Measurements from ENCODE around the gene PXMP4. TPM values are rescaled to one million over a fixed set of nuclear protein-coding genes. Genes with fewer than 3 reads are reported as not detected.
"Not testable (repeated sequence)": the region's sequence is repeated elsewhere in the genome, so short reads cannot be mapped to it uniquely, and the experiment has no call there.

The PXMP4 gene
- total and polyA plus RNA-seq, 7 donors, result 4.5 to 8.2 (median 6.6) TPM

GRCh38 chr20:33765592-33765991 lies 45.5 kb upstream of the PXMP4 start:
- no peak overlapping the region for H3K27ac ChIP-seq
- no peaks in the 10 kb centered on the region for H3K27me3 ChIP-seq
- H3K4me3 ChIP-seq, result no peak overlapping the region
- peaks cover 0 to 30% (median 2%) of the 10 kb centered on the region in 4 donors for H3K36me3 ChIP-seq
- intact Hi-C loops (cut with DNase I), result no loop called here
- TF ChIP-seq POLR2A (IDR thresholded peaks at IDR 0.05) (no peak), POLR2AphosphoS5 (IDR thresholded peaks at IDR 0.05) (no peak), CTCF (IDR thresholded peaks at IDR 0.05) (no peak), EP300 (IDR thresholded peaks at IDR 0.05) (no peak)
- 98 to 99% methylated on average over 5 of the region's 5 CpGs for WGBS, 2 donors
- no peaks in the 10 kb centered on the region for H3K4me1 ChIP-seq
- no peak for DNase-seq
- no peaks in the 10 kb centered on the region for H3K9me3 ChIP-seq

GRCh38 chr20:33765099-33765498 lies 45.0 kb upstream of the PXMP4 start:
- intact Hi-C loops (cut with DNase I), result no loop called here
- Histone ChIP-seq H3K4me1 (no peaks in the 10 kb centered on the region), H3K4me3 (no peak overlapping the region), H3K9me3 (no peaks in the 10 kb centered on the region), H3K27ac (no peak overlapping the region), H3K36me3 (peaks cover 0 to 26% (median 0%) of the 10 kb centered on the region in 4 donors), H3K27me3 (no peaks in the 10 kb centered on the region)
- TF ChIP-seq POLR2AphosphoS5 (IDR thresholded peaks at IDR 0.05), result no peak
- TF ChIP-seq POLR2A (IDR thresholded peaks at IDR 0.05), result no peak
- no peak for TF ChIP-seq EP300 (IDR thresholded peaks at IDR 0.05)
- no peak for TF ChIP-seq CTCF (IDR thresholded peaks at IDR 0.05)
- 75 to 88% methylated on average over 2 of the region's 2 CpGs for WGBS, 2 donors
- DNase-seq, result no peak

- intact Hi-C loops (cut with DNase I), result no loop called here
- TF ChIP-seq POLR2AphosphoS5 (IDR thresholded peaks at IDR 0.05), result no peak
- no peak for TF ChIP-seq POLR2A (IDR thresholded peaks at IDR 0.05)
- no peak for TF ChIP-seq CTCF (IDR thresholded peaks at IDR 0.05)
- TF ChIP-seq EP300 (IDR thresholded peaks at IDR 0.05), result no peak
- Histone ChIP-seq H3K4me3 (no peak overlapping the region), H3K27me3 (no peaks in the 10 kb centered on the region), H3K27ac (no peak overlapping the region), H3K36me3 (peaks cover 0 to 34% (median 11%) of the 10 kb centered on the region in 4 donors), H3K4me1 (no peaks in the 10 kb centered on the region), H3K9me3 (peaks cover 0 to 6% (median 2%) of the 10 kb centered on the region in 4 donors)
- no peak for DNase-seq
- 94 to 95% methylated on average over 13 of the region's 13 CpGs for WGBS, 2 donors
Observed at GRCh38 chr20:33761698-33762250, 41.7 kb upstream of the PXMP4 start.

DNA sequence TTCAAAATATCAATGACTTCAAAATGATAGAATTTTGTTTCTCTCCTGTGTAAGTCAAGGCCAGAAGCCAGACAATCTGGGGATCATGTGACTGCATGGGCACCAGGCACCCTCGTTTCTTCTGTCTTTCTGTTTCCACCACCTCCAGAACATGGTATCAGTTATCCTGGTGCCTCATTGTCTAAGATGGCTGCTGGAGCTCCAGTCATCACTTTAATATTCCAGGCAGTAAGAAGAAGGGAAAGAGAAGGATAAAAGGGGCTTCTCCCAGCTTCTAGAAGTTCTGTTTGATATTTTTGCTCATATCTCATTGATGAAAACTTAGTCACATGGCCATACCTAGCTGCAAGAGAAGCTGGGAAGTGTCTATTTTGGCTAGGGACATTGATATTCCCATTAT lies 37.3 kb upstream of the PXMP4 start:
- no peak overlapping the region for H3K27ac ChIP-seq
- H3K36me3 ChIP-seq, result peaks cover 3 to 52% (median 26%) of the 10 kb centered on the region in 4 donors
- no peaks in the 10 kb centered on the region for H3K27me3 ChIP-seq
- WGBS, 2 donors, result 88 to 93% methylated on average over 1 of the region's 1 CpG
- no peak for TF ChIP-seq CTCF (IDR thresholded peaks at IDR 0.05)
- TF ChIP-seq POLR2A (IDR thresholded peaks at IDR 0.05), result no peak
- no peak for TF ChIP-seq POLR2AphosphoS5 (IDR thresholded peaks at IDR 0.05)
- no peak for TF ChIP-seq EP300 (IDR thresholded peaks at IDR 0.05)
- H3K4me3 ChIP-seq, result no peak overlapping the region
- DNase-seq, result no peak
- H3K4me1 ChIP-seq, result no peaks in the 10 kb centered on the region
- intact Hi-C loops (cut with DNase I), result no loop called here
- H3K9me3 ChIP-seq, result peaks cover 0 to 6% (median 2%) of the 10 kb centered on the region in 4 donors

GRCh38 chr20:33757046-33757445 lies 36.9 kb upstream of the PXMP4 start:
- H3K27ac ChIP-seq, result no peak overlapping the region
- intact Hi-C loops (cut with DNase I), result no loop called here
- no peak for DNase-seq
- H3K27me3 ChIP-seq, result no peaks in the 10 kb centered on the region
- peaks cover 0 to 6% (median 2%) of the 10 kb centered on the region in 4 donors for H3K9me3 ChIP-seq
- TF ChIP-seq EP300 (IDR thresholded peaks at IDR 0.05), result no peak
- no peak for TF ChIP-seq POLR2AphosphoS5 (IDR thresholded peaks at IDR 0.05)
- TF ChIP-seq POLR2A (IDR thresholded peaks at IDR 0.05), result no peak
- no peak for TF ChIP-seq CTCF (IDR thresholded peaks at IDR 0.05)
- no peak overlapping the region for H3K4me3 ChIP-seq
- H3K4me1 ChIP-seq, result no peaks in the 10 kb centered on the region
- WGBS, 2 donors, result 98 to 99% methylated on average over 10 of the region's 10 CpGs
- H3K36me3 ChIP-seq, result peaks cover 3 to 49% (median 26%) of the 10 kb centered on the region in 4 donors

DNA sequence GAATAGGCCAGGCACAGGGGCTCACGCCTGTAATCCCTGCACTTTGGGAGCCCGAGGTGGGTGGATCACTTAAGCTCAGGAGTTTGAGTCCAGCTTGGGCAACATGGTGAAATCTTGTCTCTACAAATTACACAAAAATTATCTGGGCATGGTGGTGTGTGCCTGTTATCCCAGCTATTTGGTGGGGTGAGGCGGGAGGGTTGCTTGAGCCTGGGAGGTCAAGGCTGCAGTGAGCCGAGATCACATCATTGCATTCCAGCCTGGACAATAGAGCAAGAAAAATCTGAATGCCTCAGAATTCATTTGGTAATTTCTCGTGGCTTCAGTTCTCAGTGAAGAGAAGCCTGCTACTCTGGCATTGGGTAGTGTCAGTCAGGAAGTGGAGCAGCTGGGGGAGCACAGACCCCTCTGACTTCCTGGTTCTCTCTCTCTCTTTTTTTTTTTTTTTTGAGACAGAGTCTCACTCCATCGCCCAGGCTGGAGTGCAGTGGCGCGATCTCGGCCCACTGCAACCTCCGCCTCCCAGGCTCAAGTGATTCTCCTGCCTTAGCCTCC lies 35.9 kb upstream of the PXMP4 start:
- H3K9me3 ChIP-seq; H3K27me3 ChIP-seq; H3K27ac ChIP-seq; intact Hi-C loops (cut with DNase I); H3K4me1 ChIP-seq; H3K4me3 ChIP-seq; DNase-seq: not testable (repeated sequence)
- 82 to 92% methylated on average over 10 of the region's 10 CpGs for WGBS, 2 donors
- H3K36me3 ChIP-seq, result peaks cover 3 to 47% (median 29%) of the 10 kb centered on the region in 4 donors

Data from sigmoid colon (tissue), 7 donors.